H1 (cell line): ENCODE data around the gene DENND4C. TPM values are rescaled to one million over a fixed set of nuclear protein-coding genes. Genes with fewer than 3 reads are reported as not detected.

ENCODE experiments used
- NRF1 ChIP-seq: IDR thresholded peaks from 2 replicates; pipeline ENCODE4 v1.6.1; 2011; ENCODE audit warnings: mild to moderate bottlenecking, low read depth, low read length, improper control_type of control experiment
- SIN3A ChIP-seq, 2 experiments: IDR thresholded peaks in 1 of 2; conservative IDR thresholded peaks in 1 of 2; 2 replicates each; pipeline ENCODE4 v1.6.1; 2011 to 2012; ENCODE audit warnings: low read length in 2 of 2, improper control_type of control experiment in 1 of 2, low read depth in 1 of 2, mild to moderate bottlenecking in 1 of 2
- SP1 ChIP-seq: IDR thresholded peaks from 2 replicates; pipeline ENCODE4 v1.6.1; 2011; ENCODE audit warnings: low read depth, low read length
- polyA plus RNA-seq, 7 experiments: library from polyadenylated mRNA; depleted of rRNA in 3 of 7; stranded (reverse) in 5 of 7; unstranded in 2 of 7; fragments of >200 nt in 5 of 7; fragments of 200-250 nt in 2 of 7; gene quantifications; 1 replicate in 5 of 7; 2 replicates in 1 of 7; 4 replicates in 1 of 7; pipeline versions ENCODE4 v1.2.1 to v1.2.3, GENCODE V29; 2011 to 2013; ENCODE audit warnings: missing spikeins in 2 of 7, mixed read lengths in 2 of 7
- total RNA-seq: library from RNA; stranded (reverse); fragmentation: NEBNext Ultra II Directional; extraction: Animal tissue kit (Norgen Biotek cat#: 25700); gene quantifications from 2 replicates; pipeline ENCODE4 v1.2.1, GENCODE V29; 2021

The DENND4C gene
- total and polyA plus RNA-seq, 2 of the 8 experiments (the other 6 are each of a cell fraction or from before 2014, with no cell fraction given): 6.9 to 18.9 TPM

GRCh38 chr9:19288081-19288480 lies 57.6 kb downstream of the DENND4C start (continued):
- TF ChIP-seq NRF1 (no peak), SP1 (no peak), SIN3A (conservative IDR thresholded peaks at IDR 0.05 in 1 of 2, IDR thresholded peaks at IDR 0.05 in 1 of 2; ENCODE audit: low read depth in 1 of 2, low read length in 2 of 2) (no peak)
